ENCODE results near the gene KLF11.
A peak's percentile ranks its signal among the peaks of the same experiment; 100 is the strongest.

Gene KLF11

DNA sequence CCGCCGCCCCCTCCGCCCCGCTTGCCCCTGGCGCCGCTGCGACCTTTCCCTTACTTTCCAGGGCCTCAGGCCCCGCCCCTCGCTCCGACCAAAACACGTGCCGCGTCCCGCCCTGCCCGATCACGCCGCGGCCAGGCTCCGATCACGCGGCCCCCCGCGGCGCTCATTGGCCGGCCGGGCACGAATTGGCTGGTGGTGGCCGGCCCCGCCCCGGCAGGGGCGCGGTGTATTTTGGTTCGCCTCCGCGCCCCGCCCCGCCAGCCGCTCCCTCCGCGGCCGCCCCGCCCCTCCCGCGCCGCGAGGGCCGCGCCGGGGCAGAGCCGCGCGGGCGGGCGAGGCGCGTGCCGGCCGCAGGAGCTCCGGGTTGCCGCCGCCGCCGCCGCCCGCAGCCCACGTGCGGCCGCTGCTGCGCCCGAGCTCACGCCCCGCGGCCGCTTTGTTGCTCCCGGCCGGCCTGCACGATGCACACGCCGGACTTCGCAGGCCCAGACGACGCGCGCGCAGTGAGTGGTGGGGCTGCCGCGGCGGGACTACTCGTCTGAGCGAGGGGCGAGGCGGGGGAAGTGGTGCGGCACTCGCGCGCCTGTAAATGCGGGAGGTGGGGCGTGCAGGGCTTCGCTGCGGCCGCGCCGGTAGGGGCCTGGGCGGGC is at the start of gene KLF11:
KLF11 (plus strand) TSS at position 295 of the 650 bp plus-strand sequence; CDS start at position 462, 167 bp downstream.
- peak; percentile 52 for DNase-seq (ENCODE audit: low read depth)

DNA sequence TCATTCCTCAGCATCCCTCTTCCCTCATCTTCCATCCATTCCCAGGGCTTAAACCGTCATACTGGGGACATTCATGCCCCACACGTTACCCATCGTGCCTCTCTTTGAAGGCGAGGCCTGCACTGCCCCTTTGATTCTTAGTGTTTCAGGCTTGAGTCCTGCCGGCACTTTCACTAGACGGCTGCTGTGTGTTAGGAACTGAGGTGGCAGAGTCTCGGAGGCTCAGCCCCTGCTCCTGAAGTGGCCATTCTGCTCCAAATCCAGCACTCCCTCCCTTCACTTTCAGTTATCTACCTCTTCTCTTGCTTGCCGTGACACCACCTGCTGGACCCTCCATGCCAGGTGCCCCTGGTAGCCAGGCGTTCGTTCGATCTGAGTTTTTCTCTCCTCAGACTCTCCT is 48.9 kb upstream of the KLF11 start:
- no peak for DNase-seq (ENCODE audit: low read depth)

DNA sequence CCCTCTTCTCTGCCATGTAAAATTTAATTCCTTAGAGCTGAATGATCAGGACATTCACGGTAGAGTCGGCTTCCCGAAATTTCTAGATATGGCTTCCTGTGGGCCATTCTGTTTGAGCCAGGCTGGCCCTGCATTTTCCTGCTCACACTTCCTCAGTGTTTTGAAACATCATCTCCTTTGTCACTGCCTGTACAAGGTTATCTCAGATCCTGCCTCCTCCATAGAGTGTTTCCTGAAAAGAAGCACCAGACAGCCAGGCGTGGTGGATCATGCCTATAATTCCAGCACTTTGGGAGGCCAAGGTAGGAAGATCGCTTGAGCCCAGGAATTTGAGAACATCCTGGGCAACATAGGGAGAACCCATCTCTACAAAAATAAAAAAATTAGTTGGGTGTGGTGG is 48.3 kb upstream of the KLF11 start:
- DNase-seq (ENCODE audit: low read depth), result no peak

DNA sequence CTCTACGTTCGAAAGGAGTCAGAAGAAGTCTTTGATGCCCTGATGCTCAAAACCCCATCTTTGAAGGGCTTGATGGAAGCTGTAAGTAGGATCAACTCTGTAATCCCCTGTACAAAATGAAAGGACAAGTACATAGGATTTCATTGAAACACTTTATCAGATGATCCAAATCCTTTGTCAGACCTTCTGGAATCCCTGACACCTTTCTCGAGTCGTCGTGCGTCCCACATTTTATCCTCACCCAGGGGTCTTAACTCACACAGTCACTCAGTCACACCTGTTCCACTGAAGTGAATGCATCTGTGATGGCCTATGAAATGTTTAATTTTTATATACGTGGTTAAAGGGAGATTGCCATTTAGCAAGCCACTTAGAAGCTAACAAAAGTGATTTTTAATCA is 47.0 kb upstream of the KLF11 start:
- no peak for DNase-seq (ENCODE audit: low read depth)

DNA sequence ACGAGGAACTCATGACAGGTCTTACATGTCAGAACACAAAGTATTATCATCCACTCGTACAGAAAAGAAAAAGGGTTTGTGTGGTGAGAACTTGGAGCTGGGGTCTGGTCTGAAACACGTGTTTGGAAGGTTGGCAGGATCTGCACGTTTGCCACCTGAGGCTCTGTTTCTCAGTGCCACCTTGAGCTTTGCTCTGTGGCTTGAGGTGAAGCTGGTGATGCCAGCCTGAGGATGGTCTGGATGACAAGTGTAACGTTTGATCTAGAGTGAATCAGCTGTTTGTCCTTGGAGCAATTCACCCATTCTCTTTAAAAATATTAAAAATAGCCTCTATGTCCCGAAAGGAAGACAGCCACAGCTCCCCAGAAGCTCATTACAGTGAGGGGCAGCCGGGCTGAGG is 45.4 kb upstream of the KLF11 start:
- no peak for DNase-seq (ENCODE audit: low read depth)

DNA sequence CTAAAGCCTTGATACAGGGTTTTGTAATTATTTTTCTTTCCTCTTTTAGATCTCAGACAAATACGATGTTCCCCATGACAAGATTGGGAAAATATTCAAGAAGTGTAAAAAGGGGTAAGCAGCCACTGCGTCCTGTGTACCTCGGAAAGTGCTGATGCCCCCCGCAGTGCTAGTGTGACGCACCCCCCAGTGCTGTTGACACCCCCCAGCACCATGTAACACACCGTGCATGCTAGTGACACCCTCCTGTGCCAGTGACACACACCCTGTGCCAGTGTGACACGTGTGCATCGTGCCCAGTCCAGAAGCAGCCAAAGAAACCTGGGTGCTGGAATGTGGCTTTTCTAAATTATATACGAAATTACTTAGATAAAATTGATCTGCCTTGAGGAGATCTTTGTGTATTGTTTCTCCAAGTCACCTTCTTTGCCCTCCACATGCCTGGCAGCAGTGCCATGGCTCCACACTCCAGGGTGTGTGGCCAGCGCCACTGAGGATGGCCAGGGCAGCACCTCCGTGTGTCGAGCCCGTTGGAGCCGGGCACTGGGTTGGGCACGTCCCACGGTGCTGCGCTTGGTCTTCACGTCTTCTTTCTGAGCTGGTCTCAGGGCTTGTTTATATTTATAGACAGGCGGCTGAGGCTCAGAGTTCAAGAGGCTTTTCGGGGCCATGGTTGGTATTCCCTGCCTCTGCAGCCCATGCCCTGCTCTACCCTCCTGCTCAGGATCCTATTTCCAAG is 44.3 kb upstream of the KLF11 start:
- no peak for DNase-seq (ENCODE audit: low read depth)

DNA sequence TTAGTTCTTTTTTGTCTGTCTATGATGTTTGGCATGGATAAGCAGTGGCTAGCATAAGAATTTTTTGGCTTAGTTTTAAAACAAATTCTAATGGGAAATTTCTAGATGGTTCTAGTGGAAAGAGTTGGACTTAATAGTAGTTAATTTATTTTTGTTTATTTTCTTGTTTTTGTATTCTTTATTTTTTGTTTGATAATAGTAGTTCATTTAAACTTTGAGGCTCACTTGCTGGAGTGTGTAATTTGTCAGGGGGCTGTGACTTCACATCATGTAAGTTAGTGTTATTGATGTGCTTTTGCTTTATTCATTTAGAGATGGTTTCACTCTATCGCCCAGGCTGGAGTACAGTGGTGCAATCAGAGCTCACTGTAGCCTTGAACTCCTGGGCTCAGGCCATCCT is 43.7 kb upstream of the KLF11 start:
- no peak for DNase-seq (ENCODE audit: low read depth)

DNA sequence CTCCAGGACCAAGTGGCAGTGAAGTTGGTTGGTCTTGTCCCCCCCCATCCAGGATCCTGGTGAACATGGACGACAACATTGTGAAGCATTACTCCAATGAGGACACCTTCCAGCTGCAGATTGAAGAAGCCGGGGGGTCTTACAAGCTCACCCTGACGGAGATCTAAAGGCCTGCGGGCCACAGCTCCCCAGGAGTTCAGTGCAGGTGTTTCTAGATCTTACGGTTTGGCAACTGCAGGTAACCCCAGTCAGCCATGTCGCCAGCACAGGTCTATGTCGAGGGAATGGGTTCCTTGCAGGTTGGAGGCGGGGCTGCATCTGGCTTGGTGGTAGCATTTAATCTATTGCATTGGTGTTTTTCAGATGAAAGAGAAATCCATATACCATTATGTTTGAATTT is 42.8 kb upstream of the KLF11 start:
- no peak for DNase-seq (ENCODE audit: low read depth)

DNA sequence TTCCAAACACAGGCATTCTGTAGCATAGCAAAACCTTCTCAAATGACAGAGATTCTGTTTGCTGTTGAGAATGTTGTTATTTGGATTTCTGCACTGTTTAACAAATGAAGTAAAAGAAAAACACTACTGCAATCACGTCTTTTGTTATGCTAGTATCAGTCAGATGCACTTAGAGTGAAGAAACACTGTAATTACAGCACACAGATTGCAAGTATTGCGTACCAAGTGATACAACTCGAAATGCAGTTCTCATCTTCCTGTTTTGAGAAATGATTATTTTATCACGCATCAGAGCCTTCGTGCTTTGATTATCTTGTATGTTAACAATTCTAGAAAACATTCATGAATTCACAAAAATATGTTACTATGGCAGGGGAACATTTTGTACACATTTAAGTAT is 41.8 kb upstream of the KLF11 start:
- DNase-seq (ENCODE audit: low read depth), result no peak

DNA sequence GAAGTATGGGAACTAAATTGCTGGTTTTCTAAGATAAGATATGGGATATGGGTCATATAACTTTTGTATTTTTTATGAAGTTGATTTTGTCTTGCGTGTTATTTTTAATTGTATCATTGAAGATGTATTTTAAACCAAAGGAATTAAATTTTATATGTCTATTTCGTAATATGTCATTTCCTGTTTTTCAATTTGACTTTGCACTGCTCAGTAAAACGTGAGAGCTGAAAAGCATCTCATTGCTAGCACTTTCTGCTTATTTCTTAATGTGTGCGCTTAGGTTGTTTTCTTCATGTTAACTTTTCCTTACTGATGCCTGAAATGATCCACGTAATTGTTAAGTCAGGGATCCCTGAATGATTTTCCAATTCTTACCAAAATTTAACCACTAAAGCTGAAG is 41.2 kb upstream of the KLF11 start:
- DNase-seq (ENCODE audit: low read depth), result no peak

DNA sequence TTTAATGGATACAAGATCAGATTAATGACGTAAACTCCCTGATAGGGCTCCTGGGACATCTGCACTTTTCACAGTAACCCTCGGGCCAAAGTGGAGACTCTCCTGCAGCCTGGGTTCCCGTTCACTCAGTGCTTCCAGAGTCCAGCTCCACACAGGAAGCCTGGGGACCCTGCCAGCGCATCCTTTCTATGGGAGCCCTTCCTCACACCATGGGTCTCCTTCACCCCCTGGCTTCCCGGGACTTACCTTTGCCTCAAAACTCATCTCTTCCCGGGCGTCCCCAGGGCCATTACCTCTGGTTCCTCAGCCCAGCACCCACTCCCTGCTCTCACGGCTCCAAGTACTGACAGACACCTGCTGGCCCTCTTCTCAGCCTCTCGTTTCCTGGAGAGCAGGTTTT is 40.7 kb upstream of the KLF11 start:
- no peak for DNase-seq (ENCODE audit: low read depth)

DNA sequence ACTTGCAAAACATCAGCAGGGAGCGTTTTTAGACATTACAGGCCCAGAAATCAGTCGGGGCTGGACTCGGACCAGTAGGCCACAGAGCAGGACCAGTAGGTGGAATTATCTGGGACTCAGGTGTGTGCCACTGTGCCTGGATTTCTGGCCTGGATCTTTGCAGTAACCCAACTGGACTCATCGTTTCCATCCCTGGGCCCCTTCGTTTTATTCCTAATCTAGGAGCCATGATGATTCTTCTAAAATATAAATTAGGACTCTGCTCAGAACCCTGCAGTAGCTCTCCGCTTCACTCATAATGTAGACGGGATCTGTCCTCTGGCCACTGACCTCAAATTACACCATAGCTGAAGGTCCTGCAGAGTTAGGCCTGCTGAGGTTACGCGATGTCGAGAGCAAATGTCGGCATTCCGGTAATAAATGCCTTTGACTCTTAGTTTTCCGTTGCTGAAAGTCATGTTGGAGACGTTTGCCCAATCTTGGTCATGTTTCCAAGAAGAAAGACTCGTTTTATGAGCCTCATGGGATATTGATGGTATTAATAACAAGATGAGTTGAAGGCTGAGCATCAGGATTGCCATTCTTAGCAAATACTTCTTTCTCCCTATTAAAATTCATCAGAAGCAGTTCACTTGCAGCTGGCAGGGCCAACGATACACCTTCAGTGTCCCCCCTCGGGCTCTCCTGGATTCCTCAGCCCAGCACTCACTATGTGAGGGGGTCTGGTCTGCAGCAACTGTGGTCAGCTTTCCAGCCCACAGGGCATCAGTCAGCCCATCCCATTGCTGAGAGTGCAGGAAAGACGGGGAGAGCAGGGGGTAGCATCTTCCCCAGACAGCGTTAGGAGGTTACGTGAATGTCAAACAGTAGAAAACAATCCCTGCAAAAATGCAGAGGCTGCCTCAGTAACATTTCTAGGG is 39.9 kb upstream of the KLF11 start:
- DNase-seq (ENCODE audit: low read depth), result no peak

DNA sequence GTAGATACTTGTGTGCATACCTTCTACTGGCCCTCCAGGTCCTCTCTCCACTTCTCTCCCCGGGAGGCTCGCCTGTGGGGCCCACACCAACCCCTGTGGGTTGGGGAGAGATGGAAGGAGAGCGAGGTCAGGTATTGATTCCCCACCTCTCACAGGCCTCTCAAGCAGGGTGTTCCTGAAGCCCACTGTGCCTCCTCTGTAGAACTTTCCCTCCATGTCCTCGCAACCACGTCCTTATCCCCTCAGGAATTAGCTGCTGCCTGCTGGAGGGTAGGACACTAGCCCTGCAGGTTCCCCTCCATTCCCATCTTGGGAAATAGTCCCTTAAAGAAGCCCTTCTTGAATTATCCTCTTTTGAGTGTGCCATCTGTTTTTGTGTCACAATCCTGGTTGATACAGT is 38.9 kb upstream of the KLF11 start:
- DNase-seq (ENCODE audit: low read depth), result no peak

DNA sequence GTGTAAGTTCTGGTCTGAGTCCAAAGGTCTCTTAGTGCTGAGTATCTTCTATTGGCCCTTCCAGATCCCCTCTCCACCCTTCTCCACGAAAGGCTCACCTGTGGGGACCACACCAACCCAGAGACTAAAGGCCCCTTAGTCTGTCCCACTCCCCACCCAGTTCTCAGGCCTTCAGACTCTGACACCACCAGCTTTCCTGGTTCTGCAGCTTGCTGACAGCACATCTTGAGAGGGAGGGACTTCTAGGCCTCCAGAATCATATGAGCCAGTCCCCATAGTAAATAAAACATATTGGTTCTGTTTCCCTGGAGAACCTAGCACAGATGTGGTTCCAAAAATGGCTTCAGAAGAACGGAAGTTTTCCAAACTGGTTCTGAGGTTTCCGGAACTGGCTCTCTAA is 38.5 kb upstream of the KLF11 start:
- DNase-seq (ENCODE audit: low read depth), result no peak

DNA sequence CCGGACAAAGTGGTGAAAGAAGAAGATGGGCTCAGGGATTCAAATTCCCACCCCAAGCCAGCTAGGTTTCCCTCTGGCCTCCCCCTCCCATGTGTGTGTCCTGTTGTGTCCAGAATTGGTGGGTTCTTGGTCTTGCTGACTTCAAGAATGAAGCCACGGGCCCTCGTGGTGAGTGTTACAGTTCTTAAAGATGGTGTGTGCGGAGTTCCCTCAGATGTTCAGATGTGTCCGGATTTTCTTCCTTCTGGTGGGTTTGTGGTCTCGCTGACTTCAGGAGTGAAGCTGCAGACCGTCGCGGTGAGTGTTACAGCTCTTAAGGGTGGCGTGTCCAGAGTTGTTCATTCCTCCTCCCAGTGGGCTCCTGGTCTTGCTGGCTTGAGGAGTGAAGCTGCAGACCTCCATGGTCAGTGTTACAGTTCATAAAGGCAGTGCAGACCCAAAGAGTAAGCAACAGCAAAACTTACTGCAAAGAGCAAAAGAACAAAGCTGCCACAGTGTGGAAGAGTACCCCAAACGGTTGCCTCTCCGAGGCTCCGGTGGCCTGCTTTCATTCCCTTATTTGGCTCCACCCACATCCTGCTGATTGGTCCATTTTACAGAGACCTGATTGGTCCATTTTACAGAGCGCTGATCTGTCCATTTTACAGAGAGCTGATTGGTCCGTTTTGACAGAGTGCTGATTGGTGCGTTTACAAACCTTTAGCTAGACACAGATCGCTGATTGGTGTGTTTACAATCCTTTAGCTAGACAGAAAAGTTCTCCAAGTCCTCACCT is 37.7 kb upstream of the KLF11 start:
- DNase-seq (ENCODE audit: low read depth), result no peak

DNA sequence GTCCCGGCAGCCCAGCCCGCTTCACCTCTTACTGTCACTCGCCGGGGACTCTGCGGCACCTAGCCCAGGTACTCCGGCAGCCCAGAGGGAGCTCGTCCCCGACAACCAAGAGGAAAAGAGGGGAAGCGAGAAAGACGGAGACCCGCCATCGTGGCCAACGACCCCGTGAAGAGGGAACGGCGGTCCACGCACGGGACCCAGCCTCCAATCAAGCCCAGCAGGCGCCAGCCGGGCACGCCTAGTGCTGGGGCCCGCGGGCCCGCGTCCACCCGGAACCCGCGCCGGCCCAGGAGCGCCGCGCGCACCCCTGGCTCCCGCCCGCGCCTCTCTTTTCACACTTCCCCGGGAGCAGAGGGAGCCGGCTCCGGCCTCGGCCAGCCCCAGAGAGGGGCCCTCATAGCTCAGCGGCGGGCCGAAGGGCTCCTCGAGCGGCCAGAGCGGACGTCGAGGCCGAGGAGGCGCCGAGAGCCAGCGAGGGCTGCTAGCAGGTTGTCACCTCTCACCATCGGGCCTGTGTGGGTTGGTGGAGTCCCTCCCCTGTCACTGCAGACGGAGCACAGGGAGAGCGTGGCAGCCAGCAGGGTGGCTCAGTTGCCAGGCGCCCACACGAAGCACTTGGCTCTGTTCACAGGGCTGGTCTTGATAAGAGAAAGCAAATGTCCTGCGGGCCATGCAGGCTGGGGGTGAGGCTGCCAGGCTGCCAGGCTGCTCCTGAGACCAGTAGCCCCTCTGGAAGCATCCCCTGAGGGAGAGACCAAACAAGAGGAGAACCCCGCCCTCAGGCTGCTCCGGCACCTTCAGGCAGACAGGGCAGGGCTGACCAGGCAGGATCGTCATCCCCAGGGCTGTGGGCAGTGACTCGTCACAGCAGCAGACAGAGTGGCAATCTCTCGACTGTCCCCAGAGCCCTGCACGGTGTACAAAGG is 36.9 kb upstream of the KLF11 start:
- no peak for DNase-seq (ENCODE audit: low read depth)

DNA sequence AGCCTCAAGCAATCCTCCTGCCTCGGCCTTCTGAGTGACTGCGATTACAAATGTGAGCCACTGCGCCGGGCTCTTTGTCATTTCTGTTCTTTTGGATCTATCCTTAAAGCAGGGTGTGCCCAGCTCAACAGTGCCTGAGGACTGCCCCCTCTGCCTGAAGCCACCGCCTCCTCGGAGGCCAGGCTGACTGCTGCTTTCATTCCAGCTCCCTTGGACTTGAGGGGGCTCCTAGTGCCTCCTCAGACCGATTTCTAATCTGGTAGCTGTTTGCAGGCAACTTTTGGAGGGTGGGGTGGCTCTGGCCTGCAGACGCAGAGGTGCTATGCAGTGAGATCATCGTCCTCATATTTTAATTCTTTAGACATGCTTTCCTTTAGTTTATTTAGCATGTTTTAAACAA is 35.9 kb upstream of the KLF11 start:
- no peak for DNase-seq (ENCODE audit: low read depth)

DNA sequence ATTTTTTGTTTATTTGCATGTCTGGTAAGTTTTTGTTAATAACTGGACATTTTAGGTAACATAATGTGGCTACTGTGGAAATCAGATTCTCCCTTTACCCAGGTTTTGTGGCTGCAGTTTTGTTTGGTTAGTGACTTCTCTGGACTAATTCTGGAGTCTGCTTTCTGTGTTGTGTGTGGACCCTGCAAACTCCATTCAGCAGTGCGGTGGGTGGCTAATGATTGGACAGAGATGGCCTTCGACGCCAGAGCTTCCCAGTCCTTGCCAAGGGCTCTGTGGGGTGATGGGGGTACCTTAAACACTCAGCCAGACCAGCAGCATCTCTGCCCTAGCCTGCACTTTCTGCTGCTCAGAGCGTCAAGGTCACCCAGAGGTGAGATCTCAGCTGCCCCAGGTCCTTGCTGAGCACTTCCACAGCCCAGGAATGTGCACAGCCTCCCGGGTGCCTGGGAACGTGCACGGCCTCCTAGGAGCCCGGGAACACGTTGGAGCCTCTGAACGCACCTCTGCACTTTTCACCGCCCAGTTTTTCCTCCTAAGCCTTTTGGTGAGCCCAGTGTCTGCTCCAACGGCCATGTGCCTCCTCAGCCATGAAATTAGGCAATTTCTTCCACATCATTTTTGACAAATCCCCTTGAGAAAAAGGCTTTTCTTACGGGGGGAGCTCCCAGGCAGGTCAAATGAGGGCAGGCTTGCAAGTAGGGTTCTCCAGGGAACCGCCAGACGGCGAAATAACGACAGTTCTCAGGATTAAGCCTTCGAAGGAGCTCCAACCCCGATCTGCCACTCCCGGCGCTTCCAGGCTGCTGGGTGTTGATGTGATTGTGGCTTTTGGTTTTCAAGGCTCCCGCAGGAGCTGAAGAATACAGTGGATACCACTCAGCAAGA is 35.2 kb upstream of the KLF11 start:
- no peak for DNase-seq (ENCODE audit: low read depth)

DNA sequence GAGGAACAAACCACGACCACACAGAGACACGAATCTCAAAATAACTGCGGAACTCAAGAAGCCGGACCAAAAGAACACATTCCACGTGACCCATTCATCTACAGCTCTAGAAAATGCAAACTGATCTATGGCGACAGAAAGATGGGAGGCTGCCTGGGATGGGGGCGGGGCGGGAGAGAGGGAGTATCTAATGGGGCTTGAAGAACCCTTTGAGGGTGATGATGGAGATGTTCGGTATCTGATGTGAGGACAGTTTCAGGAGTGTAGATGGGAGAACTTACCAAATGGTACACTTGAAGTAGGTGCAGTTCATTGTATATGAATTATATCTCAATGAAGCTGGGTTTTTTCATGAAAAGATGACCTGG is 34.6 kb upstream of the KLF11 start:
- no peak for DNase-seq (ENCODE audit: low read depth)

DNA sequence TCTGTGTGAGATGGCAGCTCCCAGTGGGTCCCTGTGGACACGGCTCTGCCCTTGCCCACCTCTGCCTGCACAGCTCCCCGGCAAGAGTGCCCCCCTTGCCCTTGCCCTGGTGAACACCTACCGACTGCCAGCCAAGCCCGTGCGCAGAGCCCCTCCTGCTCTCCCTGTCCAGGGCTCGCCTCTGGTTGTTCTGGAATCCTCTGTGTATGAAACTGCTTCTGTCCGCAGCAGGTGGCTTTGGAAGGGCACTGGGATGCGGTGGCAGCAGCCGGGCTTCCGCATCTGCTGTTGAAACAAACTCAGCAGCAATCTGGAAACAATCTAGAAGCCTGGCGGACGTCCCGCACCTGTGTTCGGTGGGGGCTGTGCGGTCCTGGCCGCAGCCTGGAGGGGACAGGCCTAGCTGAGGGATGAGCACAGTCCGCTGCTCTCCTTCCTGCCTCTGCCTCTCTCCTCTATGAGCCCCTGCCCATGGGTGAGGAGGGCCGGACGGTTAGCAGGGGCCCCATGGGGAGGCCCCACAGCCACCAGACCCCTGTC is 34.0 kb upstream of the KLF11 start:
- DNase-seq (ENCODE audit: low read depth), result no peak

Data from stimulated activated CD8-positive, alpha-beta memory T cell treated with anti-CD3 and anti-CD28 coated beads, Interleukin-7, amount 100 ng/mL, for 24 hours (primary cell).